Inferior parietal cortex (tissue), 1 donor: ENCODE results near the gene CIAO3.
"Not testable (repeated sequence)": the region's sequence is repeated elsewhere in the genome, so short reads cannot be mapped to it uniquely, and the experiment has no call there.

Source experiments
- DNase-seq: peaks from one replicate; pipeline ENCODE4 v3.0.0-alpha.2; 2016; ENCODE audit errors: extremely low spot score

The CIAO3 gene

DNA sequence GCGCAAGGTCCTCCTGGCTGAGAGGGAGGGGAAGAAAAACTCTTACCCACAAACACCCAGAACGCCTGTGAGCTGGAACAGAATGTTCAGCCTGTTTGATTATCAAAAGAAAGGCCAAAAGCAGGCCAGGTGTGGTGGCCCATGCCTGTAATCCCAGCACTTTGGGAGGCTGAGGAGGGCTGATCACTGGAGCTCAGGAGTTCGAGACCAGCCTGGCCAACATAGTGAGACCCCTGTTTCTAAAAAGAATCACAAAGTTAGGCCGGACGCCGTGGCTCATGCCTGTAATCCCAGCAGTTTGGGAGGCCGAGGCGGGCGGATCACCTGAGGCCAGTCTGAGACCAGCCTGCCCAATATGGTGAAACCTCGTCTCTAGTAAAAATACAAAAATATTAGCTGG is 35.5 kb upstream of the CIAO3 start:
- not testable (repeated sequence) for DNase-seq

DNA sequence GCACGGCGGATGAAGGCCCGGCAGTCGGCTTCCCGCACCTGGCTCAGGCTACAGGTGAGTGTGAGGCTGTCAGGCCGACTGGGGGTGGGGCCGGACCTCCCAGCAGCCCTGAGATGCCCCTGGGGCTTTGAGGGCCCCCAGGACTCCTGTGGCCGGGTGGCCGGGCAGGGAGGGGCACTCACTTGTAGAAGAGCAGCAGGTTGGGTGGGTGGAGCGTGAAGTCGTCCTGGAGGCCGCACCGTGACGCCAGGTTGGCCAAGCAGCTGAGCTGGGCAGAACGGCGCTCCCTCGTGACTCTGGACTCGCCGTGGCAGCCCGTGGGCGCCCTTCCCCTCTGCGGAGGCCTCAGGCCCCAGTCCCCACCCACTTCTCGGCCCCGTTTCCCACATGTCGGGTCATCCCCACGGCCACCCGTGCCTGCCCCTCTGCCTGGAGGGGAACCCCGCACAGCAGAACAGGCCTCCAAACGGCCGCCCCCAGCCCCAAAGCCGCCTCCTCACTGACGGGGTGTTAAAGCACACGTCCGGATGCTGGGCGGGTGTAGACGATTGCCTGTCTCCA is 34.5 kb upstream of the CIAO3 start:
- DNase-seq = no peak

DNA sequence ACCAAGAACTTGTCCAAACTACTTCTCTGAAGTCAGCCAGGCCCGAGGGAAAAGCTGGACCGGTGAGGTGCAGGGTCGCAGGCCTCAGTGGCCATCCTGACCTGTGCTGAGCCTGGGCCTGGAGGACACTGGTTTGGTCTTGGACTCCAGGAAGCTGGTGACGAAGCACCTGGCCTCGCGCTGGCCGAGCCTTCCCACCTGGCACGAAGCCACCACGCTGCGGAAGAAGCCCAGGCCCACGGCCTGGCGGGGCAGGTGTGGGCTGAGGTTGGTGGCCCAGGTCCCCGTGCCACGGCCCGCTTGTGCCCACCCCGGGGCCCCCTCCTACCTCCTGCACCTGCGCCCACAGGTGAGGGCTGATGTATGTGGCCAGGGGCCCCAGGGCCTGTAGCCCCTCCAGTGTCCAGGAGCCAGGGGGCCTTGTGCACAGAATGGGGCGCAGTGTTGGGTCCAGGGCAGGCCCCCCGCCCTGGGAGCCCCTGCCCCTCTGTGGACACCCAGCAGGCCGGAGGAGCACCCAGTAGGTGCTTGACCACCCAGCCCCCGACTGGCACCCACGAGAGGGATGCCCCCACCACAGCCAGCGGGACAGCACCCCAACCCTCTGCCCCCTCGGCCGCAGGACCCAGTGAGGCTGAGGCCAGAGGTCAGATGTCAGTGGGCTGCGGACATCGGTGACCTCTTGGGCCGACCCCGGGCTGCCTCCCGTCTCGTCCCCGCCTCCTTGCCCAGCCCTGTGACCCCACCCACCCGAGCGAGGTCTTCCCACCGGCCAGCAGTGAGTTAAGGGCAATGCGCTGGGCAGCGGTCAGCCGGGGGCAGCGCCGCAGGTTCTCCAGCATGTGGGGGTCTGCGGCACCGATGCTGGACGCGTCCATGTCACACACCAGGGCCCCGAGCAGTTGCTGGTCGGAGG is 33.5 kb upstream of the CIAO3 start:
- DNase-seq = no peak

DNA sequence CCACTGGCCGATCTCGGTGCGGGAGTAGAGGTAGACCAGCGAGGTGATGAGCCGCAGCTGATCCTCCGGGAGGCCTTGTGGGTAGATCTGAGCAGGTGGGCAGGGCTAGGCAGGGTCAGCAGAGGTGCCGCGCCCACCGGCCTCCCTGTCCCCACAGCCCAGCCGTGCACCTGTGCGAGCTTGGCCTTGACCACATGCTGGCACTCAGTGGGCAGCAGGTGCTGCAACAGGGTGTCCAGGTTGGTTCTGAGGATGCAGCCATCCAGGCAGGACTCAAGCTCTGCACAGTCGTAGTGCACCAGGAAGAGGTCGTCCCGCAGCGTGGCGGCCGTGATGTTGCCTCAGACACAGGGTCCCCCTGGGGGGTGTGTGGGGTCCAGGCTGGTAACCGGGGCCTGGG is 32.2 kb upstream of the CIAO3 start:
- no peak for DNase-seq

DNA sequence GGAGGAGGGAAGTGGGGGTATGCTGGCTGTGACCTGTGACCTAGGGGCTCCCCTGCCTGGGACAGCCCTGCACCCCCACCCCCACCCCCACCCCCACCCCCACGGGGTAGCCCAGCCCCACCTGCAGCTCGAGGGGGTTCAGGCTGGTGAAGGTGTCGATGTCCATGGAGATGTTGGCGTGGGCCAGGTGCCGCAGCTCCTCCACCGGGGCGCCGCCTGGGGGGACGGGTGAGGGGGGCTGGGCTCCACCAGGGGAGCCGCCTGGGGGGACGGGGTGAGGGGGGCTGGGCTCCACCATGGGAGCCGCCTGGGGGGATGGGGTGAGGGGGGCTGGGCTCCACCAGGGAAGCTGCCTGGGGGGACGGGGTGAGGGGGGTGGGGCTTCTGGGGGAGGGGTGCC is 29.6 kb upstream of the CIAO3 start:
- DNase-seq = no peak

DNA sequence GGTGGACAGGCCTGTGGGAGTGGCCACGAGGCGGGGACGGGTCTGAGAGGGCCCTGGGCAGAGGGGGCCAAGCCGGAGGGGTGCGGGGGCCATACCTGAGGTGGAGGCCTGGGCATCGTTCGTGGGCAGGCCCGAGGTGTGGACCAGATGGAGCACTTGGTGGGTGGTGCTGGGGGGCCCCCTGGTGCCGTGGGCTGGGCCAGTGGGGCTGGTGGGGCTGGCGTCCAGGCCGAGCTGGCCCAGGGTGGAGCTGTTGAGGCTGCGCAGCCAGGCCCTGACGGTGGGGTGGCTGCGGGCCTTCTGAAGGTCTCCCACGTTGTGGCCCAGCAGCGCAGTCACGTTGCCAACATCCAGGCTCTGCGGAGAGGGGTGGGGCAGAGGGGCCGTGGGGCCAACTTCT is 29.1 kb upstream of the CIAO3 start:
- no peak for DNase-seq

DNA sequence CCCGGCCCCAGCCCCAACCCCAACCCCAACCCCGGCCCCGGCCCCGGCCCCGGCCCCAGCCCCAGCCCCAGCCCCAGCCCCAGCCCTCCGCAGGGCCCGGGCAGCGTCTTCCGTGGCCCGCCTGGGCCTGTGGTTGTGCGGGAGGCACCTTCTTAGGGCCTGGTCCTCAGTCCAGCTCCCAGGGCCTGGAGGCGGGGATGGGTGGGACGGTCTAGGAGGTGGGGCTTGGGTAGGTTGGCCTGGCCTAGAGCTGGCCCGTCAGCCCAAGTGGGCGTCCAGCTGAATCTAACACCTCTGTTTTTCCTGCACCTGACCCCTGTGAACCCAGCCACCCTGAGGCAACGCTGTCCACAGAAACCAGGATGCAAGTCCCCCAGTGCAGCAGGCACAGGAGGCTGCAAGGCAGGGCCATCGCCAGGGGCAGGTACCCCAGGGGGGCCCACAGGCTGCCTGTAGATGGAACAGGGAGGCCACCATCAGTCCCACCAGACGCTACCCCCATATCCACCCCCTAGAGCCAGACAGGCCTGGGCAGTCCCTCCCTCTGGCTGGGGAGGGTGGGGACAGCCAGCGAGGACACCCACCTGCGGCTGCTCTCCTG is 28.5 kb upstream of the CIAO3 start:
- DNase-seq = no peak

DNA sequence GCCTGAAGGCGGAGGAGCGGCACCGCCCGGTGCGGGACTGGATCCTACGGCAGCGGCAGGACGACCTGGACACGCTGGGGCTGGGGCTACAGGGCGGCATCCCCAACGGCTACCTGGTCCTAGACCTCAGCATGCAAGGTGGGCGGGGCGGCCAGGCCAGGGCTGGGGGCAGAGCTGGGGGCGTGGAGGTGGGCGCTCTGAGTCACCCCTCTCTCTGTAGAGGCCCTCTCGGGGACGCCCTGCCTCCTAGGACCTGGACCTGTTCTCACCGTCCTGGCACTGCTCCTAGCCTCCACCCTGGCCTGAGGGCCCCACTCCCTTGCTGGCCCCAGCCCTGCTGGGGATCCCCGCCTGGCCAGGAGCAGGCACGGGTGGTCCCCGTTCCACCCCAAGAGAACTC is 27.6 kb upstream of the CIAO3 start:
- DNase-seq = no peak

DNA sequence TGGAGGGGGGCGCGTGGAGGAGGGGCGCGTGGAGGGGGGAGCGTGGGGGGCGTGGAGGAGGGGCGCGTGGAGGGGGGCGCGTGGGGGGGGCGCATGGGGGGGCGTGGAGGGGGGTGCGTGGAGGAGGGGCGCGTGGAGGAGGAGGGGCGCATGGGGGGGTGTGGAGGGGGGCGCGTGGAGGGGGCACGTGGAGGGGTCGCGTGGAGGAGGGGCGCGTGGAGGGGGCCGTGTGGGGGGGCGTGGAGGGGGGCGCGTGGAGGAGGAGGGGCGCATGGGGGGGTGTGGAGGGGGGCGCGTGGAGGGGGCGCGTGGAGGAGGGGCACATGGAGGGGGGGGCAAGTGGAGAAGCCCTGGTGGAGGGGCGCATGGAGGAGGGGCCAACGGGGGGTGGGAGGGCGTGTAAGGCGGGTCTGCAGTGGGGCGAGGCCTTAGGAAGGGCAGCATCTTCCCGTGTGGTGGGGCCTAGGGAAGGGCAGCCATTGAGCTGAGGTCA is 27.0 kb upstream of the CIAO3 start:
- no peak for DNase-seq

DNA sequence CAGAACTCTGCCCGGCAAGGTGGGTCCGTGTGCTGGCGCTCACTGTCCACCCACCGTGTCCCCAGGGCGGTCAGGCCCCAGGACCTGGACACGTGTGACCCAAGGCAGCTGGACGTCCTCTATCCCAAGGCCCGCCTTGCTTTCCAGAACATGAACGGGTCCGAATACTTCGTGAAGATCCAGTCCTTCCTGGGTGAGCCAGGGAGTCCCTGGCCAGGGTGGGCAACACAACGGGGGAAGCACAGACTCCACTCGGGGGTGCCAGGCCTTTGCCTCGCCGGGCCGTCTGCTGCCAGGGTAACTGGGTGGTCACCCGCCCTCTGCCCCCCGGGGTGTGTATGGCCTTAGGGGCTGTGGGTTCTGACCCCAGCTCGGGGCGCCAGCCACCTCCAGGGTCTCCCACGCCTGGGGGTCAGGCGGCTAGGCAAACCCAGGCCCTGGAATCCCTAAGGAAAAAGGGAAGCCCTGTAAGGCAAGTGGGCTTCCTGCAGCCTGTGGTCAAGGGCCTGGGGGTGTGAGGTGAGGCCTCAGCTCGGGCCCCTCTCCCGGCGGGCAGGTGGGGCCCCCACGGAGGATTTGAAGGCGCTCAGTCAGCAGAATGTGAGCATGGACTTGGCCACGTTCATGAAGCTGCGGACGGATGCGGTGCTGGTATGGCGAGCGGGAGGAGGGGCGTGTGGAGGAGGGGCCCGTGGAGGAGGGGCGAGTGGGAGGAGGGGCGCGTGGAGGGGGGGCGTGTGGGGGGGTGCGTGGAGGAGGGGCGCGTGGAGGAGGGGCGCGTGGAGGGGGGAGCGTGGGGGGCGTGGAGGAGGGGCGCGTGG is 26.2 kb upstream of the CIAO3 start:
- DNase-seq = no peak

DNA sequence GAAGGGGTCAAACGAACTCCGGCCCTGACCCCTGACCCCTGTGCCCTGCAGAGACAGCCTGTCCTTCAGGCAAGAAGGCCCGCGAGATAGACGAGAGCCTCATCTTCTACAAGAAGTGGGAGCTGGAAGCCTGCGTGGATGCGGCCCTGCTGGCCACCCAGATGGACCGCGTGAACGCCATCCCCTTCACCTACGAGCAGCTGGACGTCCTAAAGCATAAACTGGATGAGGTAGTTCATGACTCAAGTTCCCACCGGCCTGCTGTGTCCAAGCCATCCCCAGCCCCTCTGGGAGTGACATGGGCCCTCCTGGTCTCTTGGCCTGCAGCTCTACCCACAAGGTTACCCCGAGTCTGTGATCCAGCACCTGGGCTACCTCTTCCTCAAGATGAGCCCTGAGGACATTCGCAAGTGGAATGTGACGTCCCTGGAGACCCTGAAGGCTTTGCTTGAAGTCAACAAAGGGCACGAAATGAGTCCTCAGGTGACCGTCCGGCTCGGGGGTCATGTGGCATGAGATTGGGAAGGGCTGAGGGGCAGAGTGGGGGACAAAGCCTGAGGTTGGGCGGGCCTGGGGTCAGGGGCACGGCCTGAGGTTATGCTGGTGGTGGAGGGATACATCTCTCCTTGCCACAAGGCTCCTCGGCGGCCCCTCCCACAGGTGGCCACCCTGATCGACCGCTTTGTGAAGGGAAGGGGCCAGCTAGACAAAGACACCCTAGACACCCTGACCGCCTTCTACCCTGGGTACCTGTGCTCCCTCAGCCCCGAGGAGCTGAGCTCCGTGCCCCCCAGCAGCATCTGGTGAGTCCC is 25.4 kb upstream of the CIAO3 start:
- no peak for DNase-seq

DNA sequence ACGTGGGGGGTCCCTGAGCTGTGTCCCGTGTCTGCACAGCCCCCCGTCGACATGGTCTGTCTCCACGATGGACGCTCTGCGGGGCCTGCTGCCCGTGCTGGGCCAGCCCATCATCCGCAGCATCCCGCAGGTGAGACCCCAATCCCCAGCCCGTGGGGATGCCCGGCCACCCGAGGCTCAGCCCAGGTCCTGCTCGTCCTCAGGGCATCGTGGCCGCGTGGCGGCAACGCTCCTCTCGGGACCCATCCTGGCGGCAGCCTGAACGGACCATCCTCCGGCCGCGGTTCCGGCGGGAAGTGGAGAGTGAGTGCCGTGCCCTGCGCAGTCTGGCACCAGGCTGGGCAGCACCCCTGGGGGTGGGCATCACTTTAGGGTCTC is 24.7 kb upstream of the CIAO3 start:
- DNase-seq = no peak

DNA sequence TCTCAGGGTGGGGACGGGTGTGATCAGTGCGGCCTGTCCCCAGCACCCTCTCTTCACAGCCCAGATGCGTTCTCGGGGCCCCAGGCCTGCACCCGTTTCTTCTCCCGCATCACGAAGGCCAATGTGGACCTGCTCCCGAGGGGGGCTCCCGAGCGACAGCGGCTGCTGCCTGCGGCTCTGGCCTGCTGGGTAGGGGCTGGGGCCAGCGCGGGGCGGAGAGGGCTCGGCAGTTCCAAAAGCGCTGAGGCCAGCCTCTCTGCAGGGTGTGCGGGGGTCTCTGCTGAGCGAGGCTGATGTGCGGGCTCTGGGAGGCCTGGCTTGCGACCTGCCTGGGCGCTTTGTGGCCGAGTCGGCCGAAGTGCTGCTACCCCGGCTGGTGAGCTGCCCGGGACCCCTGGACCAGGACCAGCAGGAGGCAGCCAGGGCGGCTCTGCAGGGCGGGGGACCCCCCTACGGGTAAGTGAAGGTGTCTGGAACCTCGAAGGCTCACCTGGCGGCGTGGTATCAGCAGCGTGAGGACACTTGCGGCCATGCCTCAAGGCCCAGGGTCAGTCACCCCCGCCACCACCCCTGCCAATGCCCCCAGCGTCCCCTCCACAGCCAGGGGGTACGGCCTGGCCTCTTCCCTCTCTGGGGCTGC is 24.2 kb upstream of the CIAO3 start:
- DNase-seq = no peak

DNA sequence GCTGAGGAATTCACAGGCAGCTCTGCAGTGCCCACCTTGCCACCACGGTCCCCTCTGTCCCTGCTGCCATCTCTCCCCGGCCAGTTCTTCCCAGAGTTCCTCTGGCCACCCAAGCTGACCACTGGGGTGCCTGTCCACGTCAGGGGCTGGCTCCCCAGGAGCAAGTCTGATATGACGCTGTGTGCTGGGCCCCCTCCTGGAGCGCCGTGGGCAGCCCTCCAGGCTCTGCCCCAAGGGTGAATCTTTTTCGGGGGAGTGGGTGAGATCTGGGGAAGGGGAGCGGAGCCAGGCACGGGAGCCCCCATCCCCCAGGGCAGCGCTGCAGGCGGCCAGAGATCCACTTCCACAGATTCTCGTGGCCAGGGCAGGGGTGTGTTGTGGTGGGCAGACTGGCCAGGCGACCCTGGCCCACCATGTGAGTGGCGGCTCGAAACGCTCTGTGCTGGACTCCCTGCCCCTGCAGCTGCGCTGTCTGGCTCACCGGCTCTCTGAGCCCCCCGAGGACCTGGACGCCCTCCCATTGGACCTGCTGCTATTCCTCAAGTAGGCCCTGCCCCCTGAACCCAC is 23.5 kb upstream of the CIAO3 start:
- DNase-seq = no peak

DNA sequence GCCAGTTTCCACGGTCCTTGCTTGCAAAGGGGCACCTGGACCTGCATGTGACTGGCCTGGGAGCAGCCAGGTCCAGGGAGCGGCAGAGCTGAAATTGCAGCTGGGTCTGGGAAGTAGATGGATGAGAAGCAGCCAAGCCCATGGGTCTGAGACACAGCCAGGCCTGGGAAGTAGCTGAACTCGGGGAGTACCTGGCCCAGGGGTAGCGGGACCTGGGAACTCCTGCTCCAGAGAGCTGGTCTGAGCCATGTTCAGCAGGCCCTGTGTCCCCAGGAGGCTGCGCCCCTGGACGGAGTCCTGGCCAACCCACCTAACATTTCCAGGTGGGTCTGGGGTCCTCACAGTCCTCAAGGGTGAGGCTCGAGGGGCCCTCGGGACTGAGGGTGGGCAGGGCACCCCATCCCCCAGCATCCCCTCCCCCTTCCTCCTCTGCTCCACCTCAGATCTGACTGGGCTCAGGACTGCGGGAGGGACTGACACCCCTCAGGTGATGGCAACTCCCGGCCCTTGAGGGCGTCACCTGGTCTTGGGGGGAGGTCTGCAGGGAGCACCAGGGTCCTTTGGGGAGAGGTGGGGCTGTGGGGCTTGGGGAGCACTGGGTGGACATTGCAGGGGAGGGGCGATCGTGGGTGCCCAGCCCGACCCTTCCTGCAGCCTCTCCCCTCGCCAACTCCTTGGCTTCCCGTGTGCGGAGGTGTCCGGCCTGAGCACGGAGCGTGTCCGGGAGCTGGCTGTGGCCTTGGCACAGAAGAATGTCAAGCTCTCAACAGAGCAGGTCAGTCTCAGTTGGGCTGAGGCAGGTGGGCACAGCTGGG is 22.8 kb upstream of the CIAO3 start:
- no peak for DNase-seq

DNA sequence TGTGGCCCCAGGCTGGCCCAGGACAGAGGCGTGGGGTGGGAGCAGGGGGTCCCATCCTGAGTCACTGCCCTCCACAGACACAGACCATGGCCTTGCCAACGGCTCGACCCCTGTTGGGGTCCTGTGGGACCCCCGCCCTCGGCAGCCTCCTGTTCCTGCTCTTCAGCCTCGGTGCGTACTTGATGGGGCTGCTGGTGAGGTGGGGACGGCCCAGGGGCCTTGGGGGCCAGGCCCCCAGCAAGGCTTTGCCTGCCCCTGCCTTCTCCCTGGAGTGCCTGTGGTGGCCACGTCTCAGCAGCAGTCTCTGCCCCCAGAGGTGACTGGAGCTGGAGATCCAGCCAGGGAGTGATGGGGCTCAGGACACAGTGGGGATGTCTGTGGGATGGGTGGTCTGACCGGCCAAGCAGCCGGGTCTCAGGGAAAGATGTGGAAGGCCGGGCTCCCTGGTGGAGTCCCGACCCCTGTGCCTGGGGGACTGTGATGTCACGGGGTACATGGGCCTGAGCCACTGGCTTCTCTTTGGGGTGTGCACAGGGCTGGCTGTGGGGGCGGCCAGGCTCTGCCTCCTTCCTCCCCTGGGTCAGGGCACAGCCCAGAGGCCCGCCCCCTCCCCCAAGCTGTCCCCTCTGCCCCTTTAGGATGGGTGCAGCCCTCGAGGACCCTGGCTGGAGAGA is 21.9 kb upstream of the CIAO3 start:
- no peak for DNase-seq

DNA sequence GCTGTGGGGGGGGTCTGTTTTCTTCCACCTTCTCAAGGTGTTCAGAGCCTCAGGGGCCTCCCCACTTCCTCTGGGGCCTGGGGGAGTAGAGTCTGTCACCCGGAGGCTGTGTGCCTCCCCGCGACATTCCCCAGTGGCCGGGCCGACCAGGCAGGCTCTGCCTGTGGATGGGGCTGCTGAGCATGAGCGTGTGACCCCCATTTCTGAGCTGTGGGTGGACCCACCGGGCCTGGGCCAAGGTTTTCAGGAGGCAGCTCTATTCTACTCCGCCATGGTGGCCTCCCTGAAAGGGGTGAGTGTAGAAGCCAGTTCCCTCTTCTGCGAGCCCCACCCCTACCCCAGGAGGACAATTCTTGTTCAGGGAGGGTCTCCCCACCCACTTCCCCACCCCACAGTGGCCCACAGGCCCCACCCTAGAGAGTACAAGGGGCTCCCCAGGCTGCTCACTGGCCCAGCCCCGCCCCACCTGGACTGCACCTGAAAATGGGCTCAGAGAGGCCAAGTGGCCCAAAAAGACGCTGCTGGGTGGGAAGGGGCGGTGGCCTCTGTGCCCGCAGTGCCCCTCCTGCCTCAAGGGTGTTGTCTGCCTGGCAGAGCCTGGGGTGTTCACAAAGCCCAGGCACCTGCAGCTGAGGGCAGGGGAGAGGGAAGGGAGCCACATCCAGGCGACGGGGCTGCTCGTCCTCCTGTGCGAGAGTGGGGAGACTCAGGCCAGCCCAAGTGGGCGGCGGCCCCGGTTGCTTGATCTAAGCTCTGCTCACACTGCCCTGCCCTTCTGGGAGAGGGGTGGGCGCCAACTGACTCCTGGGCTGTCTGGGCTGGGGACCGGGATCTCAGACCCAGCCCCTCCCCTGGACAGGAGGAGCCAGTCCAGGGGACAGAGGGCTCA is 21.1 kb upstream of the CIAO3 start:
- no peak for DNase-seq
